ENCODE data around the gene MST1.

The MST1 gene

DNA sequence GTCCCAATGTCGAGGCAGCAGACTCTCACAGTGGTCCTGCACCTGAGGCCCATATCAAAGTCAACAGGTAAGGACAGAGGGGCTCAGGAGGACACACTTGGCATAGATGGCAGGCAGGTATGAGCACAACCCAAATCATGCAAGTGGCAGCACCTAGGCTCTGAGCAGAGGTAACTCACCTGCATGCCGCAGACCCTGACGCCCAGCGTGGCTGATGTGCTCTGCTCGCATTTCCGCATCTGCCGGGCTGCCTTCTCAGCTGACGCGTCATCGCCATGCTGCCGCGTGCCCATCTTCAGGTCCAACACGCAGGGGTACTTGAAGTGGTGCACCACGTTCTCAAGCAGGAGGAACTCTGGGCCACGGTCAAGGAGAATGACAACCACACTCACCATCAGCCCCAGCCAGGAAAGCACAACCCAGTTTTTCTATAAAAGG, 38.7 kb upstream of the MST1 start:
- no peak for DNase-seq (ENCODE audit: low read depth)
- TF ChIP-seq, protein P1, sequence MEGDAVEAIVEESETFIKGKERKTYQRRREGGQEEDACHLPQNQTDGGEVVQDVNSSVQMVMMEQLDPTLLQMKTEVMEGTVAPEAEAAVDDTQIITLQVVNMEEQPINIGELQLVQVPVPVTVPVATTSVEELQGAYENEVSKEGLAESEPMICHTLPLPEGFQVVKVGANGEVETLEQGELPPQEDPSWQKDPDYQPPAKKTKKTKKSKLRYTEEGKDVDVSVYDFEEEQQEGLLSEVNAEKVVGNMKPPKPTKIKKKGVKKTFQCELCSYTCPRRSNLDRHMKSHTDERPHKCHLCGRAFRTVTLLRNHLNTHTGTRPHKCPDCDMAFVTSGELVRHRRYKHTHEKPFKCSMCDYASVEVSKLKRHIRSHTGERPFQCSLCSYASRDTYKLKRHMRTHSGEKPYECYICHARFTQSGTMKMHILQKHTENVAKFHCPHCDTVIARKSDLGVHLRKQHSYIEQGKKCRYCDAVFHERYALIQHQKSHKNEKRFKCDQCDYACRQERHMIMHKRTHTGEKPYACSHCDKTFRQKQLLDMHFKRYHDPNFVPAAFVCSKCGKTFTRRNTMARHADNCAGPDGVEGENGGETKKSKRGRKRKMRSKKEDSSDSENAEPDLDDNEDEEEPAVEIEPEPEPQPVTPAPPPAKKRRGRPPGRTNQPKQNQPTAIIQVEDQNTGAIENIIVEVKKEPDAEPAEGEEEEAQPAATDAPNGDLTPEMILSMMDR (IDR thresholded peaks at IDR 0.05; ENCODE audit: low read length, missing control alignments): no peak
- H3K4me3 ChIP-seq (replicated peaks; ENCODE audit: low read depth, low read length): no peak overlapping the region

DNA sequence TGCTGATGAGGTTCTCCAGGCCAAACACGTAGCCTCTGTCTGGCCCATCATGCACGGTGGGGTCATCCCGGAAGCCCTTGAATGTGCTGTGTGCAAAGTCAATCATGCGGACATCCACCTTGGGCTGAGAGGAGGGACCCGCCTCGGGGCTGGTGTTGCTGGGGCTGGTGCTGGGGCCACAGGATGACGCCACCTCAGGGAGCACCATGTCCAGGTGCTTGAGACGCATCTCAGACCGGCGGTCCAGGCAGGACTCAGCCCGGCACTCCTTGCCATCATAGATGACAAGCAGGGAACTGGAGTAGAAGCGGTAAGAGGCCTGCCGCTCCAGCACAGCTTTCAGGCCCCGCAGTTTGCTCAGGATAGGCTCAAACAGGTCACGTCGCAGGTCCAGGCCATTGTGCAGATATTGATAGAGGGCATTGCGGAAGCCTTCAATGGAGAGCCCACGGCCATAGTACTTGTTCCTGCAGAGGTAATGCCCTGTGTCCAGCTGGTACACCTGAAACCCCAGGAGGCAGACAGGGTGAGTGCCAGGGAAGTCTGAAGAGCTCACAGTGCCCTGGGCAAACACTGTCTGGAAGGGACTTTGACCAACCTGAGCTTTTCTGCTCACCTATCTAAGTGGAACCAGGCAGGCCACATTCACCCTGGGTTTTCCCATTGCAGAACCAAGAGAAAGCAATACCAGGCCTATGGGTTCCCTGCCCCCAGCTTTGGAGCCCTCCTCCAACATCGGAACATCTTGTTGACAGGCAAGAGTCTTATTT, 38.1 kb upstream of the MST1 start:
- TF ChIP-seq, protein P1 (IDR thresholded peaks at IDR 0.05; ENCODE audit: low read length, missing control alignments): no peak
- no peak overlapping the region for H3K4me3 ChIP-seq (replicated peaks; ENCODE audit: low read depth, low read length)
- no peak for DNase-seq (ENCODE audit: low read depth)

DNA sequence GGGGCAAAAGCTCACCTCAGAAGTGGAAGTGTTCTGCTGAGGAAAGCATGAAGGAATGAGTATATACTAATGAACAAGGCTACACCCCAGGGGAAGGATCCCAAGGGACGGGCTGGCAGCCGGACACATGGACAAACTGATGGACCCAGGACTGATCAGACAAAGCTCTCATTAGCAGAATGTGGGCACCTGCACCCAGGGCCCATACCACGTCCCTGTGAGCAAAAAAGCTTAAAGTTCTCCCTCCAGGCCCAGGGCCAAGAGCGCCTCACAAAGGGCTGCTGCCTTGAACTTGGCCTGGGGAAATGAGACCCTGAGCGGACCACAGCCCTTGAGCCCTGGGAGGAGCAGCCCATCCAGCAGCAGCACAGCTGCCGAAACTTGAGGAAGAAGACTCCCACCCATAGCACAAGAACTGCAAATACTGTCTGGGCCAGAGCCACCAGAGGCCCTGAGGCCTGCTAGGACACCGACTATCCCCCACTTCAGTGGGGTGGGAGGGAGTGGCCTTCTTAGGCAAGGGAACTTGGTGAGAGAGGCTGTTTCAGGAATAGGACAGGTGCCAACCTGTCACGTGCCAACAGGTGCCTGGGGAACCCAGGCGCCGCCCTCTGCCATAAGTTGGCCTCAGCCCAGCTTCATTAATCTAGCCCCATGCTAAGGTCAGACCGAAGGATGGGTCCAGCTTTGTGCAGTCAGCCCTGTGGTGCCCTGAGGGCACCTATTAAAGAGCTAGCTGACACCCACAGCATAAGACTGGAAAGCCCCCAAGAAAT, 36.8 kb upstream of the MST1 start:
- TF ChIP-seq, protein P1 (IDR thresholded peaks at IDR 0.05; ENCODE audit: low read length, missing control alignments): no peak
- DNase-seq (ENCODE audit: low read depth): no peak

DNA sequence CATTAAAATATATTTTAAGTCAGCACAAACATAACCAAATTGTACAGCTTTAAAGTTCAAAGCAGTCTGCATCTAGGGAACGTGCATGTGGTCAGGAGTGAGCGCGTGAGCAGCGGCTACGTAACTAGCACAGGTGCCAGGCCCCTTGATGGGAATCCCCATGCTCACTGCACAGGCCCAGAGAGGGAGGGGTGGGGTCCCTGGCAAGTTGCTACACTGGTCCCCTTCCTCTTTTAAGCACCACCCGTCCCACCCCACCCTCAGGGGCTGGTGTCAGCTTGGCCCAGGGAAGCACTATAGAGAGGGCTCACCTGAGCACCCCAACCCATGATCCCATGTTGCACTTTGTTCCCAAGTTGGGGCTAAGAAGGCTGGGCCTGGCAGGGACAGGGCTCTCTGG, 35.3 kb upstream of the MST1 start:
- H3K4me3 ChIP-seq (replicated peaks; ENCODE audit: low read depth, low read length): peak overlapping the region; percentile 61
- no peak for DNase-seq (ENCODE audit: low read depth)
- TF ChIP-seq, protein P1 (IDR thresholded peaks at IDR 0.05; ENCODE audit: low read length, missing control alignments): no peak

More for the DNA sequence above, 36.8 kb upstream of the MST1 start:
- H3K4me3 ChIP-seq (replicated peaks; ENCODE audit: low read depth, low read length): no peak overlapping the region

DNA sequence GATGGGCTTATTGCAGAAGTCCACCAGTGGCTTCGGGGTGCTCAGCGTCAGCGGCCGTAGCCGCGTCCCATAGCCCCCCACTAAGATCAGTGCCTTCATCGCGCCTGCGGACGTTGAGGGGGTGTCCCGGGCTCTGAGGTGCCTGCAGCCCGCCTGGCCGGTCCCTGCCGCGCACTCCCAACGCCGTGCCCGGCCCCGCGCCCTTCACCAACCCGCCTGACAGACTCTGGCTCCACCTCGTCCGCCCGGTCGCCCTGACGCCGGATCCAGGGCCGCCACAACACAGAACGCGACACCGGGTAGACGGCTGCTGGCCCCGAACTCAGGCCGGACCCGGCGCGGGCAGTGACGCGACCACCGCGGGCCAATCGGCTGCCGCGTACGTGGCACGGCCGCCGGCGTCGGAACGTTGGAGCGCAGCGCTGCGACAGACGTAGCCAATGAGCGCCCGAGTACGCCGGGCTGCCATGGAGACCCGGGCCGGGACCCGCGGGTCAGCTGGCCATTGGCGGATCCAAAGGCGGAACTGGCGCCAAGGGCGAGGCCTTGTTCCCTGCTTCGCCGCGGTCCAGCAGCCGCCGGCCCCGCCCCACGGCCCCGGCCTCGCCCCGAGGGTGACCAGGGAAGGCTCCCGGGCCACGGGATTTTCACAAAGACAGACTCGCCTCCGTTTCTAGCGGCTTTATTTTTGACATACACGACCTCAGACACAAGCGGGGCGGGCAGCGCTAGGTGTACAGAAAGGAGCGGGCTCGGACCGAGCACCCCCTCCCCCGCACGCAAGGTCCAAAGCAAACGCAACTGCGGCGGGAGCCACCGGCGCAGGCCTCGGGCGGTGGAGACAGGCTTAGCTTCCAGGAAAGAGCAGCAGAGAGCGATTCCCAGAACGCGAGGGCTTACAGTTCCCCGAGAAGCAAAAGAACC, 34.6 kb upstream of the MST1 start, which contains the start of gene GMPPB:
Gene GMPPB, minus strand, starts transcription at position 324 of the 924 bp plus-strand sequence. Its CDS starts 225 bp downstream, at position 99.
- DNase-seq (ENCODE audit: low read depth): peak; percentile 96
- TF ChIP-seq, protein P1 (IDR thresholded peaks at IDR 0.05; ENCODE audit: low read length, missing control alignments): no peak
- peak within 1 kb of the TSS; percentile 99 for H3K4me3 ChIP-seq (replicated peaks; ENCODE audit: low read depth, low read length)

DNA sequence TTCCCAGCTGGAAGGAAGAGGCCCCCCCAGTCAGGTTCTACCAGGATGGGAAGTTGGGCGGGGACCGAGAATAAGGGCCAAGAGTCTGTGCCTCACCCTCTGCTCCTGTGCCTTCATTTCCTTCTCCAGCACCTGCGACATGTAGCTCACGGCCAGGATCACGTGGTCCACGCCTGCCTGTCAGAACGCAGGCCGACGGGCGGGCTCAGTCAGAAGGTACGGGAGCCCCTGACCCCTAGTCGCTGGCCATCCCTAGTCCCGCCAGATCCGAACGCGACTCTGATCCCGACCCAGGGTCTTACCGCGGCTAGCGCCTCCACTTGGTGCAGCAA, 34.0 kb upstream of the MST1 start:
- peak; percentile 33 for DNase-seq (ENCODE audit: low read depth)
- peak overlapping the region; percentile 99 for H3K4me3 ChIP-seq (replicated peaks; ENCODE audit: low read depth, low read length)
- TF ChIP-seq, protein P1 (IDR thresholded peaks at IDR 0.05; ENCODE audit: low read length, missing control alignments): no peak
